ENCODE data around the gene NUP160. TPM values are rescaled to one million over a fixed set of nuclear protein-coding genes. Genes with fewer than 3 reads are reported as not detected.
A peak's percentile ranks its signal among the peaks of the same experiment; 100 is the strongest.

NUP160 gene
- total and polyA plus RNA-seq, 2 of the 13 experiments (the other 11 are each of a cell fraction or from before 2014, with no cell fraction given), result 28.3 to 43.5 TPM

- TF ChIP-seq KLF16 (CRISPR knock-in tag; IDR thresholded peaks at IDR 0.05) (peak; percentile 54 to 96; a peak in 1 of 4 replicates), KIAA2018 (CRISPR knock-in tag; IDR thresholded peaks at IDR 0.05; ENCODE audit: borderline replicate concordance) (0 out of 2 replicates have a peak, but pooled peaks have one; percentile 86), SNAPC2 (CRISPR knock-in tag; IDR thresholded peaks at IDR 0.05) (peak; percentile 84), HNRNPK (IDR thresholded peaks at IDR 0.05; ENCODE audit: low read depth, low read length, poor library complexity, severe bottlenecking) (peak; percentile 57), KLF13 (CRISPR knock-in tag; IDR thresholded peaks at IDR 0.05) (peak; percentile 70; the same call in 1 of the 2 replicates), AHR (CRISPR knock-in tag; IDR thresholded peaks at IDR 0.05) (0 out of 2 replicates have a peak, but pooled peaks have one; percentile 51), ZNF274 (CRISPR knock-in tag; IDR thresholded peaks at IDR 0.05) (peak; percentile 82; the same call in 1 of the 2 replicates), SNAPC4 (CRISPR knock-in tag; IDR thresholded peaks at IDR 0.05) (peak; percentile 59; the same call in 1 of the 2 replicates), TMF1 (CRISPR knock-in tag; IDR thresholded peaks at IDR 0.05; ENCODE audit: low read depth) (peak; percentile 92), ATF5 (CRISPR knock-in tag; IDR thresholded peaks at IDR 0.05; ENCODE audit: low read depth) (no peak), ZNF660 (CRISPR knock-in tag; IDR thresholded peaks at IDR 0.05; ENCODE audit: borderline replicate concordance, low read depth) (0 out of 2 replicates have a peak, but pooled peaks have one; percentile 58), ZC3H4 (CRISPR knock-in tag; IDR thresholded peaks at IDR 0.05; ENCODE audit: borderline replicate concordance) (no peak), SRSF1 (optimal IDR thresholded peaks at IDR 0.05; ENCODE audit: low read depth, low read length) (peak; percentile 97), ZNF607 (CRISPR knock-in tag; IDR thresholded peaks at IDR 0.05; ENCODE audit: borderline replicate concordance) (peak; percentile 60)
Measured at GRCh38 chr11:47847892-47848699, at the start of gene NUP160 (continued).

All from HepG2 (cell line).